Stomach (tissue), 9 donors: ENCODE measurements around the gene CDK7. TPM values are rescaled to one million over a fixed set of nuclear protein-coding genes. Genes with fewer than 3 reads are reported as not detected.
"Not testable (repeated sequence)": the region's sequence is repeated elsewhere in the genome, so short reads cannot be mapped to it uniquely, and the experiment has no call there.

Experiments used
- DNase-seq, 2 donors: peaks; one replicate each; pipeline versions ENCODE4 v3.0.0 to v3.0.0-alpha.2; 2013 to 2019
- H3K27ac ChIP-seq, 5 donors: fragments of 200-600 bp in 4 of 5; sonication (generic) in 4 of 5; one replicate each; pipeline ENCODE4 v1.5.1; 2013 to 2019; ENCODE audit warnings: mild to moderate bottlenecking in 1 of 5, moderate library complexity in 1 of 5
- H3K27me3 ChIP-seq, 3 donors: fragments of 200-600 bp; sonication (generic); one replicate each; pipeline ENCODE4 v1.5.1; 2017 to 2019; ENCODE audit warnings: mixed run types in 1 of 3
- H3K36me3 ChIP-seq, 4 donors: fragments of 200-600 bp; sonication (generic); 1 replicate in 3 of 4; 2 replicates in 1 of 4; pipeline ENCODE4 v1.5.1; 2016 to 2019
- H3K4me1 ChIP-seq, 4 donors: fragments of 200-600 bp; sonication (generic); one replicate each; pipeline ENCODE4 v1.5.1; 2016 to 2019
- H3K4me3 ChIP-seq, 4 donors: fragments of 200-600 bp; sonication (generic) in 3 of 4; one replicate each; pipeline ENCODE4 v1.5.1; 2016 to 2019; ENCODE audit warnings: mild to moderate bottlenecking in 1 of 4
- H3K9me3 ChIP-seq, 4 donors: fragments of 200-600 bp; sonication (generic); one replicate each; pipeline ENCODE4 v1.5.1; 2016 to 2019
- EP300 ChIP-seq: sonication (generic); formaldehyde crosslinking; IDR thresholded peaks from one replicate; pipeline ENCODE4 v1.6.1; 2017; ENCODE audit warnings: antibody characterized with exemption
- POLR2A ChIP-seq, 4 donors: fragments of 450-650 bp; IDR thresholded peaks; one replicate each; pipeline ENCODE4 v1.6.1; 2016; ENCODE audit warnings: antibody characterized with exemption in 4 of 4, control low read depth in 2 of 4, mild to moderate bottlenecking in 1 of 4, moderate library complexity in 1 of 4
- POLR2AphosphoS5 ChIP-seq, 3 donors: sonication (generic); formaldehyde crosslinking; IDR thresholded peaks; one replicate each; pipeline ENCODE4 v1.6.1; 2016; ENCODE audit warnings: antibody characterized with exemption in 3 of 3
- WGBS, 5 donors: extraction: QIAGEN DNeasy Blood & Tissue Kit in 3 of 5; methylation state at CpG; one replicate each; pipeline versions ENCODE4 v1.1.5 to v1.1.7; 2013 to 2018; 5-methylcytosine and 5-hydroxymethylcytosine counted together
- intact Hi-C: fragments of 100-400 bp; cut with DNase I; formaldehyde crosslinking; loops from one replicate; pipeline ENCODE4 v1.15.1; 2023; ENCODE audit warnings: low total_unique reads
- polyA plus RNA-seq, 3 donors: library from polyadenylated mRNA; stranded (reverse); fragments of 200-250 nt; gene quantifications; one replicate each; pipeline ENCODE4 v1.2.3, GENCODE V29; 2013
- total RNA-seq, 5 donors: library from RNA; depleted of rRNA; stranded (reverse); fragments of >200 nt; gene quantifications; one replicate each; pipeline versions ENCODE4 v1.1.0 to v1.2.3, GENCODE V29; 2014 to 2016
- TF ChIP-seq, protein P1 (sequence below), 7 experiments: fragments of 450-650 bp in 4 of 7; fragments of 200-600 bp in 3 of 7; sonication (generic) in 3 of 7; IDR thresholded peaks; one replicate each; pipeline ENCODE4 v1.5.1; 2016 to 2019; ENCODE audit warnings: antibody characterized with exemption in 7 of 7, control low read depth in 2 of 7, mild to moderate bottlenecking in 1 of 7
- donor health status: healthy with polysubstance abuse.
- donor health status: Bipolar disorder and iron deficiency.
- donor health status: healthy.

The CDK7 gene
- total and polyA plus RNA-seq, 8 donors: 5.8 to 51.4 (median 24.0) TPM; not detected in 2

- Histone ChIP-seq H3K9me3 (no peaks in the 10 kb centered on the region), H3K27me3 (no peaks in the 10 kb centered on the region), H3K4me3 (no peak overlapping the region), H3K4me1 (peaks cover 0 to 2% (median 0%) of the 10 kb centered on the region in 4 donors), H3K27ac (no peak overlapping the region), H3K36me3 (peaks cover 17 to 58% (median 55%) of the 10 kb centered on the region in 4 donors)
- no peak for TF ChIP-seq POLR2A (IDR thresholded peaks at IDR 0.05)
- TF ChIP-seq, protein P1, sequence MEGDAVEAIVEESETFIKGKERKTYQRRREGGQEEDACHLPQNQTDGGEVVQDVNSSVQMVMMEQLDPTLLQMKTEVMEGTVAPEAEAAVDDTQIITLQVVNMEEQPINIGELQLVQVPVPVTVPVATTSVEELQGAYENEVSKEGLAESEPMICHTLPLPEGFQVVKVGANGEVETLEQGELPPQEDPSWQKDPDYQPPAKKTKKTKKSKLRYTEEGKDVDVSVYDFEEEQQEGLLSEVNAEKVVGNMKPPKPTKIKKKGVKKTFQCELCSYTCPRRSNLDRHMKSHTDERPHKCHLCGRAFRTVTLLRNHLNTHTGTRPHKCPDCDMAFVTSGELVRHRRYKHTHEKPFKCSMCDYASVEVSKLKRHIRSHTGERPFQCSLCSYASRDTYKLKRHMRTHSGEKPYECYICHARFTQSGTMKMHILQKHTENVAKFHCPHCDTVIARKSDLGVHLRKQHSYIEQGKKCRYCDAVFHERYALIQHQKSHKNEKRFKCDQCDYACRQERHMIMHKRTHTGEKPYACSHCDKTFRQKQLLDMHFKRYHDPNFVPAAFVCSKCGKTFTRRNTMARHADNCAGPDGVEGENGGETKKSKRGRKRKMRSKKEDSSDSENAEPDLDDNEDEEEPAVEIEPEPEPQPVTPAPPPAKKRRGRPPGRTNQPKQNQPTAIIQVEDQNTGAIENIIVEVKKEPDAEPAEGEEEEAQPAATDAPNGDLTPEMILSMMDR (IDR thresholded peaks at IDR 0.05): no peak
- TF ChIP-seq EP300: no peak
- no peak for TF ChIP-seq POLR2AphosphoS5 (IDR thresholded peaks at IDR 0.05)
- intact Hi-C loops: no loop called here
- DNase-seq: no peak
- 65 to 82% (median 70%) methylated on average over 4 of the region's 4 CpGs for WGBS, 5 donors
Observed at GRCh38 chr5:69225860-69226259, 8.8 kb upstream of the CDK7 start.

- Histone ChIP-seq H3K27ac (no peak overlapping the region), H3K27me3 (no peaks in the 10 kb centered on the region), H3K9me3 (no peaks in the 10 kb centered on the region), H3K4me3 (no peak overlapping the region), H3K36me3 (peaks cover 17 to 55% (median 48%) of the 10 kb centered on the region in 4 donors), H3K4me1 (peaks cover 6 to 11% (median 10%) of the 10 kb centered on the region in 4 donors)
- DNase-seq: peak in 1 of 2 donors; percentile 9
- TF ChIP-seq EP300 (no peak), POLR2AphosphoS5 (IDR thresholded peaks at IDR 0.05) (no peak), POLR2A (IDR thresholded peaks at IDR 0.05) (no peak)
- TF ChIP-seq, protein P1 (IDR thresholded peaks at IDR 0.05): no peak
- WGBS, 5 donors: 70 to 95% (median 76%) methylated on average over 2 of the region's 2 CpGs
- intact Hi-C loops: no loop called here
Observed at GRCh38 chr5:69230181-69230580, 4.5 kb upstream of the CDK7 start.

DNA sequence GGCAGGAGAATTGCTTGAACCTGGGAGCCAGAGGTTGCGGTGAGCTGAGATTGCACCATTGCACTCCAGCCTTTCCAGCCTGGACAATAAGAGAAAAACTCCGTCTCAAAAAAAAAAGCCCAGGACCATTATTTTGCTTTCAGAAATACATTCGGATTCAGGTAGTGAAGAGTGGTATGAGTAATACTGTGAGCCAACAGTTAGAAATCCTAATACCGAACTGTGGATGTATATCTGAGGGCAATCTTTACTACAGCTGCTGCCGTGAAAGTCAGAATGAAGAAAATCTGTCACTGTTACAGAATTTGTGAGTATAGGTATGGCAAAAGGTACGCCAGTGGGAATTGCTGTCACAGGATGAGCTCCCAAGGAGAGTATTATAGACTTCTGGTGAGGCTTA is 3.4 kb upstream of the CDK7 start:
- intact Hi-C loops: no loop called here
- 88 to 97% (median 96%) methylated on average over 6 of the region's 6 CpGs for WGBS, 5 donors
- H3K4me1 ChIP-seq: peaks cover 16 to 21% (median 19%) of the 10 kb centered on the region in 4 donors
- peaks cover 17 to 51% (median 45%) of the 10 kb centered on the region in 4 donors for H3K36me3 ChIP-seq
- no peaks in the 10 kb centered on the region for H3K27me3 ChIP-seq
- H3K4me3 ChIP-seq: no peak overlapping the region
- no peaks in the 10 kb centered on the region for H3K9me3 ChIP-seq
- H3K27ac ChIP-seq: no peak overlapping the region
- TF ChIP-seq POLR2AphosphoS5 (IDR thresholded peaks at IDR 0.05) (no peak), POLR2A (IDR thresholded peaks at IDR 0.05) (no peak), EP300 (no peak)
- TF ChIP-seq, protein P1 (IDR thresholded peaks at IDR 0.05): no peak
- no peak for DNase-seq

DNA sequence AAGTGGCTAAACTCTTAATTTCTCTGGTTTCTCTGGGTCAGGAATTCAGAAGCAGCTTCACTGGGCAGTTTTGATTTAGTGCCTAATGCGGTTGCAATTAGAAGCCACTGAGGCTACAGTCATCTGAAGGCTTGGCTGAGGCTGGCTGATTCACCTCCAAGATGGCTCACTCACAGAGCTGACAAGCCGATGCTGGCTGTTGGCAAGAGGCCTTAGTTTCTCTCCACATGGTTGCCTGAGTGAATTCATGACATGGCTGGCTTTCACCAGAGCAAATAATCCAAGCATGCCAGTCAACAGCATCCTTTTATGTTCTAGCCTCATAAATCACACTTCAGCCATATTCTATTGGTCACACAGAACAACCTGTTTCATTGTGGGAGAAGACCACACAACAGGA is 2.8 kb upstream of the CDK7 start:
- no peak for TF ChIP-seq EP300
- TF ChIP-seq POLR2A (IDR thresholded peaks at IDR 0.05): no peak
- no peak for TF ChIP-seq POLR2AphosphoS5 (IDR thresholded peaks at IDR 0.05)
- TF ChIP-seq, protein P1 (IDR thresholded peaks at IDR 0.05): no peak
- intact Hi-C loops: no loop called here
- DNase-seq: no peak
- H3K27ac ChIP-seq: no peak overlapping the region
- H3K36me3 ChIP-seq: peaks cover 16 to 46% (median 41%) of the 10 kb centered on the region in 4 donors
- WGBS, 5 donors: 74 to 100% (median 89%) methylated on average over 2 of the region's 2 CpGs
- no peaks in the 10 kb centered on the region for H3K27me3 ChIP-seq
- H3K4me3 ChIP-seq: no peak overlapping the region
- H3K4me1 ChIP-seq: peaks cover 19 to 27% (median 24%) of the 10 kb centered on the region in 4 donors
- H3K9me3 ChIP-seq: no peaks in the 10 kb centered on the region

- intact Hi-C loops: not testable (repeated sequence)
- 80 to 94% (median 90%) methylated on average over 9 of the region's 9 CpGs for WGBS, 5 donors
Observed at GRCh38 chr5:69236733-69237132, 2.0 kb downstream of the CDK7 start.

More at GRCh38 chr5:69236733-69237132, 2.0 kb downstream of the CDK7 start:
- Histone ChIP-seq H3K36me3 (peaks cover 4 to 37% (median 28%) of the 10 kb centered on the region in 4 donors), H3K4me3 (peak overlapping the region in 1 of 4 donors; percentile 84), H3K4me1 (peaks cover 24 to 48% (median 34%) of the 10 kb centered on the region in 4 donors)
- H3K27me3 ChIP-seq, H3K27ac ChIP-seq, DNase-seq, H3K9me3 ChIP-seq: not testable (repeated sequence)
